ENCODE measurements around the gene XRN2.

DNA sequence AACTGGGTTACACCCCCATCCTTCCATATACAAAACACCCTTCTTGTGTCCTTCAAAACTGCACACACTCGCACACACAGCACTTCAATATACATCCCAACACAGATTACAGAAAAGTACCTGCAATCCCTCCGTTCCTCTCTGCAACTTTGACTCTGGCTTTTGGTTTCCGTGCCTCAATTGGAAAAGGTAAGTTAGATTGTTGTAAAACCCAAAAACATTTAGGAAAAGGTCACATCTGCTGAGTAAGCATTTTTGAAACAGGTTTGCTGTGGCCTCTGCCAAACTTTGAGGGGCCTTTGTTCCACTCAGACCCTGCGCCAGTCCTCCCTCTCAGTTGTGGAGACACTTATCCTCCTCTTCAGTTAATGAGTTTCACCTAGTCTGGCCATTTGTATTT lies 90.0 kb downstream of the XRN2 start:
- TF ChIP-seq, protein P1, sequence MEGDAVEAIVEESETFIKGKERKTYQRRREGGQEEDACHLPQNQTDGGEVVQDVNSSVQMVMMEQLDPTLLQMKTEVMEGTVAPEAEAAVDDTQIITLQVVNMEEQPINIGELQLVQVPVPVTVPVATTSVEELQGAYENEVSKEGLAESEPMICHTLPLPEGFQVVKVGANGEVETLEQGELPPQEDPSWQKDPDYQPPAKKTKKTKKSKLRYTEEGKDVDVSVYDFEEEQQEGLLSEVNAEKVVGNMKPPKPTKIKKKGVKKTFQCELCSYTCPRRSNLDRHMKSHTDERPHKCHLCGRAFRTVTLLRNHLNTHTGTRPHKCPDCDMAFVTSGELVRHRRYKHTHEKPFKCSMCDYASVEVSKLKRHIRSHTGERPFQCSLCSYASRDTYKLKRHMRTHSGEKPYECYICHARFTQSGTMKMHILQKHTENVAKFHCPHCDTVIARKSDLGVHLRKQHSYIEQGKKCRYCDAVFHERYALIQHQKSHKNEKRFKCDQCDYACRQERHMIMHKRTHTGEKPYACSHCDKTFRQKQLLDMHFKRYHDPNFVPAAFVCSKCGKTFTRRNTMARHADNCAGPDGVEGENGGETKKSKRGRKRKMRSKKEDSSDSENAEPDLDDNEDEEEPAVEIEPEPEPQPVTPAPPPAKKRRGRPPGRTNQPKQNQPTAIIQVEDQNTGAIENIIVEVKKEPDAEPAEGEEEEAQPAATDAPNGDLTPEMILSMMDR (IDR thresholded peaks at IDR 0.05), result no peak
- TF ChIP-seq POLR2A (IDR thresholded peaks at IDR 0.05), result no peak

Measured in adrenal gland (tissue), 5 donors.